PFSK-1 (cell line): ENCODE data around the gene GAL3ST2.

Experiments
- TAF1 ChIP-seq: IDR thresholded peaks from 2 replicates; pipeline ENCODE4 v1.6.1; 2012; ENCODE audit warnings: low read length, control low read depth, borderline replicate concordance; ENCODE audit not compliant: insufficient read depth
- TF ChIP-seq, protein P1 (sequence below), 2 experiments: IDR thresholded peaks; 2 replicates each; pipeline versions ENCODE4 v1.6.1 to v1.8.0; 2011 to 2012; ENCODE audit warnings: low read depth in 2 of 2, low read length in 2 of 2, control low read depth in 1 of 2, inconsistent platforms in 1 of 2, mild to moderate bottlenecking in 1 of 2, moderate library complexity in 1 of 2; ENCODE audit not compliant: insufficient read depth in 1 of 2

GRCh38 chr2:241837197-241837965 is 60.8 kb downstream of the GAL3ST2 start:
- no peak for TF ChIP-seq TAF1
- TF ChIP-seq, protein P1, sequence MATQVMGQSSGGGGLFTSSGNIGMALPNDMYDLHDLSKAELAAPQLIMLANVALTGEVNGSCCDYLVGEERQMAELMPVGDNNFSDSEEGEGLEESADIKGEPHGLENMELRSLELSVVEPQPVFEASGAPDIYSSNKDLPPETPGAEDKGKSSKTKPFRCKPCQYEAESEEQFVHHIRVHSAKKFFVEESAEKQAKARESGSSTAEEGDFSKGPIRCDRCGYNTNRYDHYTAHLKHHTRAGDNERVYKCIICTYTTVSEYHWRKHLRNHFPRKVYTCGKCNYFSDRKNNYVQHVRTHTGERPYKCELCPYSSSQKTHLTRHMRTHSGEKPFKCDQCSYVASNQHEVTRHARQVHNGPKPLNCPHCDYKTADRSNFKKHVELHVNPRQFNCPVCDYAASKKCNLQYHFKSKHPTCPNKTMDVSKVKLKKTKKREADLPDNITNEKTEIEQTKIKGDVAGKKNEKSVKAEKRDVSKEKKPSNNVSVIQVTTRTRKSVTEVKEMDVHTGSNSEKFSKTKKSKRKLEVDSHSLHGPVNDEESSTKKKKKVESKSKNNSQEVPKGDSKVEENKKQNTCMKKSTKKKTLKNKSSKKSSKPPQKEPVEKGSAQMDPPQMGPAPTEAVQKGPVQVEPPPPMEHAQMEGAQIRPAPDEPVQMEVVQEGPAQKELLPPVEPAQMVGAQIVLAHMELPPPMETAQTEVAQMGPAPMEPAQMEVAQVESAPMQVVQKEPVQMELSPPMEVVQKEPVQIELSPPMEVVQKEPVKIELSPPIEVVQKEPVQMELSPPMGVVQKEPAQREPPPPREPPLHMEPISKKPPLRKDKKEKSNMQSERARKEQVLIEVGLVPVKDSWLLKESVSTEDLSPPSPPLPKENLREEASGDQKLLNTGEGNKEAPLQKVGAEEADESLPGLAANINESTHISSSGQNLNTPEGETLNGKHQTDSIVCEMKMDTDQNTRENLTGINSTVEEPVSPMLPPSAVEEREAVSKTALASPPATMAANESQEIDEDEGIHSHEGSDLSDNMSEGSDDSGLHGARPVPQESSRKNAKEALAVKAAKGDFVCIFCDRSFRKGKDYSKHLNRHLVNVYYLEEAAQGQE (IDR thresholded peaks at IDR 0.05; ENCODE audit: insufficient read depth in 1 of 2, low read depth in 2 of 2, low read length in 2 of 2): no peak
